ENCODE data around the gene PTK7.

The PTK7 gene

GRCh38 chr6:43096451-43097097 lies 20.5 kb downstream of the PTK7 start:
- no peak for TF ChIP-seq CTCF (IDR thresholded peaks at IDR 0.05)
- H3K9me3 ChIP-seq = no peaks in the 10 kb centered on the region
- H3K36me3 ChIP-seq = no peaks in the 10 kb centered on the region
- H3K4me1 ChIP-seq (ENCODE audit: control insufficient read depth in 1 of 2, insufficient read depth in 1 of 2, low read depth in 1 of 2, low read length in 1 of 2) = no peaks in the 10 kb centered on the region
- no peak overlapping the region for H3K27ac ChIP-seq
- no peak overlapping the region for H3K4me3 ChIP-seq (ENCODE audit: low read depth in 1 of 2, low read length in 1 of 2)
- no peaks in the 10 kb centered on the region for H3K27me3 ChIP-seq

GRCh38 chr6:43097098-43097489 lies 21.0 kb downstream of the PTK7 start:
- Histone ChIP-seq H3K4me1 (ENCODE audit: control insufficient read depth in 1 of 2, insufficient read depth in 1 of 2, low read depth in 1 of 2, low read length in 1 of 2) (no peaks in the 10 kb centered on the region), H3K27me3 (no peaks in the 10 kb centered on the region), H3K4me3 (ENCODE audit: low read depth in 1 of 2, low read length in 1 of 2) (no peak overlapping the region), H3K27ac (no peak overlapping the region), H3K36me3 (no peaks in the 10 kb centered on the region), H3K9me3 (no peaks in the 10 kb centered on the region)
- no peak for TF ChIP-seq CTCF (IDR thresholded peaks at IDR 0.05)

- no peaks in the 10 kb centered on the region for H3K4me1 ChIP-seq (ENCODE audit: control insufficient read depth in 1 of 2, insufficient read depth in 1 of 2, low read depth in 1 of 2, low read length in 1 of 2)
- TF ChIP-seq CTCF (IDR thresholded peaks at IDR 0.05) = no peak
- H3K4me3 ChIP-seq (ENCODE audit: low read depth in 1 of 2, low read length in 1 of 2) = no peak overlapping the region
- H3K27ac ChIP-seq = no peak overlapping the region
- H3K9me3 ChIP-seq = no peaks in the 10 kb centered on the region
- no peaks in the 10 kb centered on the region for H3K36me3 ChIP-seq
- no peaks in the 10 kb centered on the region for H3K27me3 ChIP-seq
Measured at GRCh38 chr6:43097502-43097901, 21.4 kb downstream of the PTK7 start.

- no peak for TF ChIP-seq CTCF (IDR thresholded peaks at IDR 0.05)
- no peaks in the 10 kb centered on the region for H3K36me3 ChIP-seq
- no peak overlapping the region for H3K27ac ChIP-seq
- H3K4me3 ChIP-seq (ENCODE audit: low read depth in 1 of 2, low read length in 1 of 2) = no peak overlapping the region
- no peaks in the 10 kb centered on the region for H3K4me1 ChIP-seq (ENCODE audit: control insufficient read depth in 1 of 2, insufficient read depth in 1 of 2, low read depth in 1 of 2, low read length in 1 of 2)
- no peaks in the 10 kb centered on the region for H3K27me3 ChIP-seq
- no peaks in the 10 kb centered on the region for H3K9me3 ChIP-seq
Measured at GRCh38 chr6:43101497-43101896, 25.4 kb downstream of the PTK7 start.

GRCh38 chr6:43103253-43103876 lies 27.3 kb downstream of the PTK7 start:
- H3K27ac ChIP-seq = no peak overlapping the region
- no peak for TF ChIP-seq CTCF (IDR thresholded peaks at IDR 0.05)

More at GRCh38 chr6:43103253-43103876, 27.3 kb downstream of the PTK7 start:
- H3K4me3 ChIP-seq (ENCODE audit: low read depth in 1 of 2, low read length in 1 of 2) = no peak overlapping the region
- H3K36me3 ChIP-seq = no peaks in the 10 kb centered on the region
- H3K27me3 ChIP-seq = no peaks in the 10 kb centered on the region
- H3K9me3 ChIP-seq = no peaks in the 10 kb centered on the region
- H3K4me1 ChIP-seq (ENCODE audit: control insufficient read depth in 1 of 2, insufficient read depth in 1 of 2, low read depth in 1 of 2, low read length in 1 of 2) = no peaks in the 10 kb centered on the region

All from neutrophil (primary cell).